Neural progenitor cell (in vitro differentiated cells): ENCODE data around the gene CCSER2. TPM values are rescaled to one million over a fixed set of nuclear protein-coding genes. Genes with fewer than 3 reads are reported as not detected.

Experiments
- DNase-seq: peaks from one replicate; pipeline ENCODE4 v3.0.0-alpha.2; 2016; ENCODE audit warnings: low spot score
- H2AFZ ChIP-seq: fragments of 200-600 bp; sonication (generic); replicated peaks from 2 replicates; pipeline ENCODE4 v1.6.1; 2016; ENCODE audit warnings: antibody characterized with exemption
- H3F3A ChIP-seq: fragments of 200-600 bp; sonication (generic); 2 replicates; pipeline ENCODE4 v1.6.1; 2016; ENCODE audit warnings: antibody characterized with exemption, low read depth
- H3K27ac ChIP-seq: fragments of 200-600 bp; sonication (generic); 2 replicates; pipeline ENCODE4 v1.5.1; 2016; ENCODE audit warnings: mild to moderate bottlenecking
- H3K27me3 ChIP-seq: fragments of 200-600 bp; sonication (generic); 2 replicates; pipeline ENCODE4 v1.6.1; 2016; ENCODE audit warnings: mild to moderate bottlenecking, moderate library complexity
- H3K36me3 ChIP-seq: fragments of 200-600 bp; sonication (generic); 2 replicates; pipeline ENCODE4 v1.5.1; 2016
- H3K4me1 ChIP-seq: fragments of 200-600 bp; sonication (generic); 2 replicates; pipeline ENCODE4 v1.6.1; 2016; ENCODE audit warnings: mixed run types
- H3K4me2 ChIP-seq: fragments of 200-600 bp; sonication (generic); 2 replicates; pipeline ENCODE4 v1.6.1; 2016
- H3K4me3 ChIP-seq: fragments of 200-600 bp; sonication (generic); 2 replicates; pipeline ENCODE4 v1.5.1; 2016
- H3K79me2 ChIP-seq: fragments of 200-600 bp; sonication (generic); 2 replicates; pipeline ENCODE4 v1.6.1; 2016; ENCODE audit warnings: low read depth
- H3K9ac ChIP-seq: fragments of 200-600 bp; sonication (generic); 2 replicates; pipeline ENCODE4 v1.6.1; 2016
- H3K9me3 ChIP-seq: fragments of 200-600 bp; sonication (generic); 2 replicates; pipeline ENCODE4 v1.5.1; 2016; ENCODE audit warnings: low read depth
- H4K20me1 ChIP-seq: fragments of 200-600 bp; sonication (generic); 2 replicates; pipeline ENCODE4 v1.6.1; 2016; ENCODE audit warnings: low read depth
- H3K27ac Mint-ChIP-seq: 3 replicates; pipeline ENCODE4 v1.8.0; 2021; ENCODE audit warnings: mixed read lengths
- H3K27me3 Mint-ChIP-seq: 2 replicates; pipeline ENCODE4 v1.8.0; 2022; ENCODE audit warnings: low read depth, mild to moderate bottlenecking, inconsistent platforms, moderate library complexity, mixed read lengths; ENCODE audit not compliant: insufficient read depth
- H3K36me3 Mint-ChIP-seq: 3 replicates; pipeline ENCODE4 v1.8.0; 2021; ENCODE audit warnings: mixed read lengths
- H3K4me1 Mint-ChIP-seq: 3 replicates; pipeline ENCODE4 v1.8.0; 2021; ENCODE audit warnings: mixed read lengths
- H3K4me3 Mint-ChIP-seq: 3 replicates; pipeline ENCODE4 v1.8.0; 2021; ENCODE audit warnings: mild to moderate bottlenecking, moderate library complexity, mixed read lengths
- H3K9me3 Mint-ChIP-seq: 3 replicates; pipeline ENCODE4 v1.8.0; 2020; ENCODE audit warnings: mixed read lengths
- EZH2 ChIP-seq: fragments of 200-600 bp; sonication (generic); IDR thresholded peaks from 2 replicates; pipeline ENCODE4 v1.6.1; 2017; ENCODE audit warnings: antibody characterized with exemption, mild to moderate bottlenecking, moderate library complexity
- EZH2phosphoT487 ChIP-seq: fragments of 200-600 bp; sonication (generic); IDR thresholded peaks from 2 replicates; pipeline ENCODE4 v1.6.1; 2017; ENCODE audit warnings: antibody characterized with exemption
- total RNA-seq: library from RNA; depleted of rRNA; stranded (reverse); fragments of >200 nt; gene quantifications from 2 replicates; pipeline ENCODE4 v1.2.3, GENCODE V29; 2015; ENCODE audit warnings: low replicate concordance
- TF ChIP-seq, protein P1 (sequence below): fragments of 200-600 bp; sonication (generic); IDR thresholded peaks from 2 replicates; pipeline ENCODE4 v1.5.1; 2017; ENCODE audit warnings: antibody characterized with exemption, mild to moderate bottlenecking

Gene CCSER2
- total RNA-seq, 1 donor from 2014 or later, result 39.3 TPM

GRCh38 chr10:84293574-84294016 lies 34.8 kb upstream of the CCSER2 start:
- H3K4me3 ChIP-seq, result no peak overlapping the region
- DNase-seq, result no peak
- no peak overlapping the region for H3K4me3 Mint-ChIP-seq
- no peaks in the 10 kb centered on the region for H3K4me1 Mint-ChIP-seq
- H3F3A ChIP-seq, result no peaks in the 10 kb centered on the region
- TF ChIP-seq EZH2phosphoT487, result no peak
- TF ChIP-seq, protein P1, sequence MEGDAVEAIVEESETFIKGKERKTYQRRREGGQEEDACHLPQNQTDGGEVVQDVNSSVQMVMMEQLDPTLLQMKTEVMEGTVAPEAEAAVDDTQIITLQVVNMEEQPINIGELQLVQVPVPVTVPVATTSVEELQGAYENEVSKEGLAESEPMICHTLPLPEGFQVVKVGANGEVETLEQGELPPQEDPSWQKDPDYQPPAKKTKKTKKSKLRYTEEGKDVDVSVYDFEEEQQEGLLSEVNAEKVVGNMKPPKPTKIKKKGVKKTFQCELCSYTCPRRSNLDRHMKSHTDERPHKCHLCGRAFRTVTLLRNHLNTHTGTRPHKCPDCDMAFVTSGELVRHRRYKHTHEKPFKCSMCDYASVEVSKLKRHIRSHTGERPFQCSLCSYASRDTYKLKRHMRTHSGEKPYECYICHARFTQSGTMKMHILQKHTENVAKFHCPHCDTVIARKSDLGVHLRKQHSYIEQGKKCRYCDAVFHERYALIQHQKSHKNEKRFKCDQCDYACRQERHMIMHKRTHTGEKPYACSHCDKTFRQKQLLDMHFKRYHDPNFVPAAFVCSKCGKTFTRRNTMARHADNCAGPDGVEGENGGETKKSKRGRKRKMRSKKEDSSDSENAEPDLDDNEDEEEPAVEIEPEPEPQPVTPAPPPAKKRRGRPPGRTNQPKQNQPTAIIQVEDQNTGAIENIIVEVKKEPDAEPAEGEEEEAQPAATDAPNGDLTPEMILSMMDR, result no peak
- TF ChIP-seq EZH2, result no peak
- H3K27ac ChIP-seq, result no peak overlapping the region
- no peak overlapping the region for H3K4me2 ChIP-seq
- peaks cover 7% of the 10 kb centered on the region for H3K4me1 ChIP-seq
- no peaks in the 10 kb centered on the region for H3K9me3 Mint-ChIP-seq
- H3K79me2 ChIP-seq, result no peaks in the 10 kb centered on the region
- no peaks in the 10 kb centered on the region for H3K27me3 Mint-ChIP-seq
- no peaks in the 10 kb centered on the region for H3K36me3 ChIP-seq
- H4K20me1 ChIP-seq, result peaks cover 14% of the 10 kb centered on the region
- no peak overlapping the region for H3K27ac Mint-ChIP-seq
- no peaks in the 10 kb centered on the region for H3K27me3 ChIP-seq
- no peaks in the 10 kb centered on the region for H3K36me3 Mint-ChIP-seq
- H3K9ac ChIP-seq, result no peak overlapping the region
- H3K9me3 ChIP-seq, result no peaks in the 10 kb centered on the region
- H2AFZ ChIP-seq, result no peak overlapping the region

DNA sequence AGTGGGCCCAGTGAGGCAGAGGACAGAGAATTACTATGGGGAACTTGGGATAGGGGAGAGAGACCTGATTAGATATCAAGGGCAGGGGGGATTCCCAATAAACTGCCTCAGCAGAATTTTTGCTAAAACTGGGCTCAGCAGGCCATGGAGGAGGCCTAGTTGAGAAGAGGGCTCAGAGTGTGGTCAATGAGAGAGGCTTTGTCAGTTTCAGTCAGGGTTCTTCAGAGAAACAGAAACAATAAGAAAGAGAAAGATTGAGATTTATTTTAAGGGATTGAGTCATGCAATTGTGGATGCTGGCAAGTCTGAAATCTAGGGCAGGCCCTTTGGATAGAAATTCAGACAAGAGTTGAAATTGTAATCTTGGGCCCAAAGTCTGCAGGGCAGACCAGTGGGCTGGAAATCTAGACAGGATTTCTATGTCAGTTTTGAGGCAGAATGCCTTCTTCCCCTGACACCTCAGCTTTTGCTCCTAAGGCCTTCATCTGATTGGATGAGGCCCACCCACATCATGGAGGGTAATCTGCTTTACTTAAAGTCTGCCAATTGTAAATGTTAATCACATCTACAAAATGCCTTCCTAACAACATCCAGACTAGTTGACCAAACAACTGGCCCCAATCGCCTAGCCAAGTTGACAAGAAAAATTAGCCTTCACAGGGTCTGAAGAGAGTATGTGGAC lies 33.5 kb upstream of the CCSER2 start:
- Mint-ChIP-seq H3K27ac (no peak overlapping the region), H3K27me3 (peaks cover 2% of the 10 kb centered on the region), H3K36me3 (no peaks in the 10 kb centered on the region), H3K4me3 (no peak overlapping the region), H3K4me1 (no peaks in the 10 kb centered on the region), H3K9me3 (no peaks in the 10 kb centered on the region)
- Histone ChIP-seq H3K27ac (no peak overlapping the region), H4K20me1 (peaks cover 14% of the 10 kb centered on the region), H3K4me3 (no peak overlapping the region), H3K4me2 (no peak overlapping the region), H3K9ac (no peak overlapping the region), H3K27me3 (no peaks in the 10 kb centered on the region), H3K9me3 (no peaks in the 10 kb centered on the region), H3K4me1 (peaks cover 7% of the 10 kb centered on the region), H2AFZ (no peak overlapping the region), H3K36me3 (no peaks in the 10 kb centered on the region), H3F3A (no peaks in the 10 kb centered on the region), H3K79me2 (no peaks in the 10 kb centered on the region)
- no peak for DNase-seq
- TF ChIP-seq EZH2, result no peak
- no peak for TF ChIP-seq EZH2phosphoT487
- TF ChIP-seq, protein P1, result no peak

DNA sequence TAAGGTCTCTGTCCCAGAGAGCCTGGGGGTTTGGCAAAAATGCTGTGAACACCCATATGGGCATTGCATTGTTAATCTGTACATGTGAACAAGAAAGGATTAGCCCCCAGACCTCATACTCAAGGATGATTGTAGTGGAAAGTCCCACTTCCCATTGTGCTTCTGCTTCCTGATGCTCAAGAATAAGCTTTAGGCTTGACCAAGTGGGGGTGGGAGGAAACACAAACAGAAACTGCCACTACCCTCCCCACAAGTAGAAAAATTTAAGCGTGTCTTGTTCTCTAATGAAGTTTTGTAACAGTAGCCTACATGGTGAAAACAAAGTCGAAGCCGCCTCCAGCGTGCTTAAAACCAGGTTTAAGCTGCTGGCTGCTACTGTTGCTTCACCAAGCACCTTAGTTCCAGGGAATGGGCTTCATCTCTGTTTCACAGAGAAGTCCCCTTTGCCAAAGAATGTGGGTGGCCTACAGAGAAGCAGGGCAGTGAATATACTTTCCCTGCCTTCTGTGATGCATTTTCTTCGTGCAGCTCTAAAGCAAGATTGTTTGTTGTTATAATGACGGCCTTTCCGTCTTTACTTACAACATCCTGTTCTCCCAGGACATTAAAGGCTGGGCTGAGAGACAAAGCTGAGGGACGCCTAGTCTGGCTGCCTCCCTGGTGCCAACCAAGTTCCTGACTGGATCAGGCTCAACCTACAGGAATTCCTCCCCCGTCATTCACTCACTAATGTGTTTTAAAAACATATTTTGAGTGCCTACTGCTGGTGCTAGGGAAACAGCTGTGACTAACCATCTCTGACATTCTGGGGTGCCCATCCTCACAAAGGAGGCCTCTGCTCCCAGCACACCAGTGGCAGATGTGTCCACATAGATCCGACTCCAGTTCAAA lies 32.1 kb upstream of the CCSER2 start:
- TF ChIP-seq EZH2 (no peak), EZH2phosphoT487 (no peak)
- TF ChIP-seq, protein P1, result no peak

More for the DNA sequence above, 32.1 kb upstream of the CCSER2 start:
- H4K20me1 ChIP-seq, result peaks cover 5% of the 10 kb centered on the region
- no peaks in the 10 kb centered on the region for H3K27me3 ChIP-seq
- H3K27ac ChIP-seq, result no peak overlapping the region
- DNase-seq, result no peak
- H3K9me3 ChIP-seq, result no peaks in the 10 kb centered on the region
- H3K9ac ChIP-seq, result no peak overlapping the region
- no peak overlapping the region for H3K4me3 ChIP-seq
- H3K27ac Mint-ChIP-seq, result no peak overlapping the region
- H3K36me3 ChIP-seq, result no peaks in the 10 kb centered on the region
- H3K4me2 ChIP-seq, result no peak overlapping the region
- H3K36me3 Mint-ChIP-seq, result no peaks in the 10 kb centered on the region
- no peaks in the 10 kb centered on the region for H3K4me1 Mint-ChIP-seq
- H3K79me2 ChIP-seq, result no peaks in the 10 kb centered on the region
- H3K4me1 ChIP-seq, result peaks cover 7% of the 10 kb centered on the region
- no peaks in the 10 kb centered on the region for H3F3A ChIP-seq
- no peaks in the 10 kb centered on the region for H3K9me3 Mint-ChIP-seq
- no peak overlapping the region for H3K4me3 Mint-ChIP-seq
- peaks cover 2% of the 10 kb centered on the region for H3K27me3 Mint-ChIP-seq
- no peak overlapping the region for H2AFZ ChIP-seq
